GM19455 (cell line): ENCODE data around the gene CLEC16A.
"Not testable (repeated sequence)": the region's sequence is repeated elsewhere in the genome, so short reads cannot be mapped to it uniquely, and the experiment has no call there.

ENCODE experiments used
- ATAC-seq: cut with Tn5 transposase; IDR thresholded peaks from one replicate; pipeline ENCODE4 v1.9.1; 2021; ENCODE audit not compliant: unreplicated experiment

Gene CLEC16A

DNA sequence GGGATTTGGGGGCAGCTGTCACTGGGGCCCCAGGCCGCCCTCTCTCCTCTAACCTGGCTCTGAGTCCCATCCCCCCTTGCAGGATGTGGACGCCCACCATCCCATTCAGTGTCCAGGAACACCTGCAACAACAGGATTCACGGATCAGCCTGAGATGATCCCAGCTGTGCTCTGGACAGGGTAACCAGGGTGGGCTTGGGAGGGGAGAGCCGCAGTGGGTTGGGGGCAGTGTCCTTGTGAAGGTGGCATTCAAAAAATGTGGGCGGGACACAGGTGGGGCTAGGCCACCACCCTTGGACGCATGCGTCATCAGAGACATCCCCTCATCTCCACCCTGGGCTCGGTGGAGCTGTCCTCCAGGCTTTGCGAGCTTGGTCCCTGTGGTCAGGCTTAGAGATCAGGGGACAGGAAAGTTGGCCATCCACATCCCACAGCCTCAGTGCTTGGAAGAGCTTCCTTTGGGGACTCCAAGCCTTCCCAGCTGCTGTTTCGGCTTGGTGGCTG lies 21.2 kb upstream of the CLEC16A start:
- no peak for ATAC-seq

DNA sequence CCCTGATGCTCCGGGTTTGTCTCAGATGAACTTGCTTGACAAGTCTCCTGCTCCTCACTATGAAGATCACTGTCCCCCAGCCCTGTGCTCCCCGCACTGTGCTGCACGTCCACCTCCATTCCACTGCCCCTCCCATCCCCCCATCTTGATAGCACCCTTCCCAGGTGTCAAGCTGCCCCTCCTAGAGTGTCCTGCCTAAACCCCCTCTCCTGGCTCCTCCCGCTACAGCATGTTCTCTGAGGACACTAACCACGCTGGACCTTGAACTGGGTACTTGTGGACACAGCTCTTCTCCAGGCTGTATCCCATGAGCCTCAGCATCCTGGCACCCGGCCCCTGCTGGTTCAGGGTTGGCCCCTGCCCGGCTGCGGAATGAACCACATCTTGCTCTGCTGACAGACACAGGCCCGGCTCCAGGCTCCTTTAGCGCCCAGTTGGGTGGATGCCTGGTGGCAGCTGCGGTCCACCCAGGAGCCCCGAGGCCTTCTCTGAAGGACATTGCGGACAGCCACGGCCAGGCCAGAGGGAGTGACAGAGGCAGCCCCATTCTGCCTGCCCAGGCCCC lies 20.6 kb upstream of the CLEC16A start:
- ATAC-seq = no peak

- ATAC-seq = not testable (repeated sequence)
Measured at GRCh38 chr16:10925285-10925684, 19.1 kb upstream of the CLEC16A start.

DNA sequence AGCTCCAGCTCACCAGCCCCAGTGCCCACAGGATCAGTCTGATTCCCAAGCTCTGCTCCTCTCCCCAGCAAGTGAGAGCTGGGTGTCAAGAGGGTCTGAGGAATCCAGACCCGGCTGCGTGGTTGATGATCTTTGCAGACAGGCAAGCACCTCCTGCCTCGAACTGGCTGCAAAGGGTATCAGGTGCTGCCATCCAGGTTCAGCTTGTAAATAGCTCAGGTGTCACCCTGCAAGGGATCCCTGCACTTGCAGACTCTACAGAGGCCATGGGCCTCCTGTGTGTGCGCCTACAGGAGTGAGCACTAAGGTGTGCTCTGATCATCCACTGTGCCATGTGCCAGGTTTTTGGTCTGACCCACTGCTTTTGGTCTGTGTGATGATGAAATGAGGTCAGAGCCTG lies 18.3 kb upstream of the CLEC16A start:
- ATAC-seq = no peak

GRCh38 chr16:10926867-10927266 lies 17.5 kb upstream of the CLEC16A start:
- ATAC-seq = no peak

DNA sequence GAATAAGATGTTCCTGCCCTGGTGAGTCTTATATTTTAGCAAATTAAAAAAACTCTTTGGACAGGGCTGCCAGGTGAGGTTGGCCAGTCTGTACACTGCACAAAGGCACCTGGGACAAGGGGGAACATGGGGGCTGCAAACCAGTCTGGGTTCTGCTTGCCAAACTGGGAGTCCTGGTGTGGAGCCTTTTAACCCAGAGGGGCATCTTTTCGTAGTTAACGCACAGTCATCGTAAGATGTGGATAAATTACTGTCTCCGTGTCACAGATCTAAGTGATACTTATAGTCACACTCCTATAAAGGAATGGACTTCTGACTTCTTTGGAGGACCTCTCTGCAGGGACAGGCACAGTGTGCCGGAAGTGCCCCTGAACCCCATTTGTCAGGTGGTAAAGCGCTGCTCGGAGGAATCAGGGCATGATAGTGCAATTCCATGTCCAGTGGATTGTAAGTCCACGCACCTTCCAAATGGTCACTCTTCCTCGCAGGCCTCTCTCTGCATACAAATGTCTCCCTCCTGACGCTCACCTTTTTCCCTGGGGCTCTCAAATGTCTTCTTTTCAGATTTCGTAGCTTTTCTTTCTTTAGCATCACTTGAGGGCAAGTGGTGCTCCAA lies 16.8 kb upstream of the CLEC16A start:
- ATAC-seq = no peak

GRCh38 chr16:10929097-10929496 lies 15.3 kb upstream of the CLEC16A start:
- not testable (repeated sequence) for ATAC-seq

- no peak for ATAC-seq
Measured at GRCh38 chr16:10929853-10930754, 14.3 kb upstream of the CLEC16A start.

DNA sequence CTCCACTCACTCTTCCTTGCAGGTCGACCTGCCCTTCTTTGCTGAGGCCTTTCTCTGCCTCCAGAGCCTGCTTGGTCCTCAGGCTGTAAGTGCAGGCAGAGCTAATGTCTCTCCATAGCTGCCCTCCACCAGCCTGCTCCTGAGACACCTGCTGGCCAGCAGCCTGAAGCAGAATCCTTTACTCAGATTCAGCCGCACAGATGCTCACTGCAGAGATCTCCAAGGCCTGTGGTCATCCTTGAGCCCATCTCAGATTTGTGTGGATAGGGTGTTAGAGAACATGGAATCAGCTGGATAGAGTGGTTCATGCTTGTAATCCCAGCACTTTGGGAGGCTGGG lies 13.6 kb upstream of the CLEC16A start:
- no peak for ATAC-seq

GRCh38 chr16:10931134-10931533 lies 13.2 kb upstream of the CLEC16A start:
- no peak for ATAC-seq

GRCh38 chr16:10931977-10932632 lies 12.3 kb upstream of the CLEC16A start:
- ATAC-seq = no peak

- no peak for ATAC-seq
Measured at GRCh38 chr16:10932959-10933710, 11.2 kb upstream of the CLEC16A start.

DNA sequence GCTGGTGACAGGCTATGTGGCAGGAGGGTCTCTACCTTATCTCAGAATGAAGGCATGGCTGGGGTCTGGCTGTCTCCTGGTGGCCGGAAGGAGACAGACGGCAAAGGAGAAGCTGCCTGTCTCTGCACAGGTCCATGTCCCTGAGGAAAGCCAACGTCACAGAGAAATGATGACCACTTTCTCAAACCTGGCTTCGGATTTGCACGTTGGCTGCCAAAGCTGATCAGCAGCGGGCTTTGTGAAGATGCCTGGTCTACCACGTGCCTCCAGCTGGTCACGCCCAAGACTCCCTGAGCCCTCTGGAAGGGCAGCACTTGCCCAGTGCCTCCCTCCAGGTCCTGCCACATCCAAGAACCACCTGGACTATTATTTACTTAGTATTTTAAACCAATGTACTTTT lies 10.5 kb upstream of the CLEC16A start:
- ATAC-seq = no peak

- ATAC-seq = no peak
Measured at GRCh38 chr16:10934325-10935107, 9.8 kb upstream of the CLEC16A start.

- ATAC-seq = no peak
Measured at GRCh38 chr16:10935226-10935915, 9.0 kb upstream of the CLEC16A start.

GRCh38 chr16:10936272-10936984 lies 7.9 kb upstream of the CLEC16A start:
- no peak for ATAC-seq

DNA sequence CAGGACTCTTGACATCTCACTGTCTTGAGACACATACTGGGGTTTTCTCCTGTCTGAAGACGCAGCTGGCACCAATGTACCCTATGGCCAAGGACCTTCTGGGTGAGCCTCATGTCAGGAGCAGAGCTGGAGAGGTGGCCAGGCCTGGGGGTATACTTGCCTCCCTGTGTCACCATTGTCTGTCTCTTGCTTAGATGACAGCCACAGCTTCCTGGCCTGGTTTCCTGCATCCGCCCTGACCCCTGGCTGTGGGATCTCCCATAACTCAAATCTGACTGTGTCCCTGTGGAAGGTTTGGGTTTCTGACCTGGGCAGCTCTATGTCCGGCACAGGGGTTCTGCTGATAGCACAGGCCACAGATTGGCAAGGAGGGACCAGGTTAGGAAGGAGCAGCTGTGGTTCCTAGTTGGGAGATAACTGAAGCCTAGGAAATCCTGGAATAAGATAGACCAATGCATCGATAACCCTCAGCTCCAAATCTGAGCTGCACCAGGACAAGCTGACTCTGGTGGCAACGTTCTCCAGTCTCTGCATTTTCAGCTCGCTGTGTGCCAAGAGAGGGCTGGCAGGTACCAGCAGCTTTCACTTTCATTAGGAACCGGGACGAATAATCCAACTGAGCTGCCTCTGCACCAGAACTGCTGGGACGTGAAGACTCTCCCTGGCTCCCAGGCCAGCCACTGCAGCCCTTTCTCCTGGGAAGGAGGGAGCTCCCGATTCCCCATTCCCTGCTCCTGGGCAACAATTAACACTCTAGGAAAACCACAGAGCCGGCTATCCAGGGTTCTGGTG lies 7.1 kb upstream of the CLEC16A start:
- no peak for ATAC-seq

DNA sequence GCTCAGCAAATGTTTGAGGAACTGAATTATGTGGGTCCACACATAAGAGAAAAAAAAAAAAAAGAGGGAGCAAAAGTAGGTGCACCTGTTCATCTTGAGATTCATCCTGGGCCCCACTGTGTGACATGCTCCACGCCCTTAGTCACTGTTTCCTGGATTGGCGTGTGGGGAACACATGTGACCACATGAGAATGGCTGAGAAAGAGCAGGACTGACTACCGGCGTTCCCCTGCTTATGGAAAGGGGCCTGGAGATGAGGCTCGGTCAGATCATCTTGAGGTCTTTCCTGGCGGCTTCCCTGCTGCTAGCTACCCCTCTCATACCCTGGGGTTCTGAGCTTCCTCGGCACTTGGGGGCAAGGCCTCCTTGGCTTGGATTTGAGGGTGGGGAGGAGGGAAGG lies 6.0 kb upstream of the CLEC16A start:
- no peak for ATAC-seq
